GM21367 (cell line): Measurements from ENCODE around the gene MBD5.
A peak's percentile ranks its signal among the peaks of the same experiment; 100 is the strongest.

ENCODE experiments used
- ATAC-seq: cut with Tn5 transposase; IDR thresholded peaks from one replicate; pipeline ENCODE4 v1.9.1; 2021; ENCODE audit not compliant: unreplicated experiment

MBD5 gene

DNA sequence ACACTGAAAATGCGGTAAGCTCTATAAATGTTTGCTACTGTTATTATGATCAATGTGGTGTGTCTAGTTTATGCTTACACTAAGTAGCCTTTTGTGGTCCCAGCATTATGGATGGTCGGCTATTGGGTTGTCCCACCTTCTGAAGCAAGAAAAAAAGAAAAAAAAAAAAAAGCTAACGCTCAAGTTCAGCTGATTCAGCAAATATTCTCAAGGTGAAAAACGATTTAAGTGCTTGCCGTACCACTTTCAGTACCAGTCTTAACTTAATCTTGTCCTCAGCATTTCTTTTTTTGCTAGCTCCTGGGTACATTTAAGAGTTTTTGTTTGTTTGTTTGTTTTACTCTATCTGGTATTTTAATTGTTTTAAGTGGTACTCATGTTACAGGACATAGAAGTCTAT lies 87.5 kb downstream of the MBD5 start:
- ATAC-seq = no peak

DNA sequence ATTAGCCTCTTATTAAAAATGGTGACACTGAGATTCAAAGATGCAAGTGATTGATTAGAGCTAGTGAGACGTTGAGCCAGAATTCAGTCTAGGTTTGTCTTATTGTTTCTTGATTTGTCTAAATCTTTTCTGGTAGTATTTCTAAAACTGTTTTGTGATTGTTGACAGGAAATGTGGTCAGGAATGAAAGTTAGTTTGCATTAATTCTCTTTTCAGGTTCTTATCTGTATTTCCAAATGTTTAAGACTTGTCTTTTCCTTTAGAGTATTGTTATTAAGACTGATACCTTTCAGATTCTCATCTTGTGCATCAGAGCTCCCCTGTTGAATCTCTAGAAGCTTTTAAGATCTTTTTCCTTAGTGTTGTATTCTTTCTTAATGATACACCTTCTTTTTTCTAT lies 89.3 kb downstream of the MBD5 start:
- no peak for ATAC-seq

- no peak for ATAC-seq
Measured at GRCh38 chr2:148122788-148123187, 101.9 kb downstream of the MBD5 start.

GRCh38 chr2:148124271-148124670 lies 103.4 kb downstream of the MBD5 start:
- ATAC-seq = no peak

GRCh38 chr2:148130581-148130980 lies 109.7 kb downstream of the MBD5 start:
- no peak for ATAC-seq

GRCh38 chr2:148132412-148132811 lies 111.5 kb downstream of the MBD5 start:
- ATAC-seq = no peak

GRCh38 chr2:148135705-148136104 lies 114.8 kb downstream of the MBD5 start:
- no peak for ATAC-seq

GRCh38 chr2:148136441-148136840 lies 115.5 kb downstream of the MBD5 start:
- ATAC-seq = no peak

DNA sequence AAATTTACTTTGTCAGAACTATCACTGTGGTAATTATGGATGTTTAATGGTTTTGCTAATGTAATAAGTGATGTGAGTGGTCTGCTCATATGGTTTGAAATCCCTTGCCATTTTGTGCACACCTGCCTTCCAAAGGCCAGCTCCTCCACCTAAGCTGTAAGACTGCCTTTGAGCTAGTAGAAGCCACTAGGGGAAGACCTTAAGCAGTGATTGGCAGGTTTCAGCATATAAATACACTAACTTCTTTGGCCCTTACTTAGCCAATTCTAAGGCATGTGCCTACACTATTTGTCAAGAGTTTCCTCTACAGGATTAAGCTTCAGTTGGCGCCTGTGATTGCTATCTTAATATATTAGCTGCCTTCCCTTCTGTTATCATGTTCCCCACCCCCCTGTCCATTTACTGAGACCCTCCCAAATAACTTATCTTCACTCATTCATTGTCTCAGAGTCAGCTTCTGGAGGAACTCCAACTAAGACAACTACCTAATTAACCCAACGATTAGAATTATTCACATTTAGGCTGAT lies 141.1 kb downstream of the MBD5 start:
- ATAC-seq = no peak

GRCh38 chr2:148162871-148163270 lies 142.0 kb downstream of the MBD5 start:
- ATAC-seq = no peak

GRCh38 chr2:148165975-148166374 lies 145.1 kb downstream of the MBD5 start:
- no peak for ATAC-seq

GRCh38 chr2:148167241-148167766 lies 146.4 kb downstream of the MBD5 start:
- no peak for ATAC-seq

- no peak for ATAC-seq
Measured at GRCh38 chr2:148167855-148168254, 147.0 kb downstream of the MBD5 start.

- ATAC-seq = no peak
Measured at GRCh38 chr2:148172131-148172753, 151.4 kb downstream of the MBD5 start.

- ATAC-seq = no peak
Measured at GRCh38 chr2:148173168-148173567, 152.3 kb downstream of the MBD5 start.

DNA sequence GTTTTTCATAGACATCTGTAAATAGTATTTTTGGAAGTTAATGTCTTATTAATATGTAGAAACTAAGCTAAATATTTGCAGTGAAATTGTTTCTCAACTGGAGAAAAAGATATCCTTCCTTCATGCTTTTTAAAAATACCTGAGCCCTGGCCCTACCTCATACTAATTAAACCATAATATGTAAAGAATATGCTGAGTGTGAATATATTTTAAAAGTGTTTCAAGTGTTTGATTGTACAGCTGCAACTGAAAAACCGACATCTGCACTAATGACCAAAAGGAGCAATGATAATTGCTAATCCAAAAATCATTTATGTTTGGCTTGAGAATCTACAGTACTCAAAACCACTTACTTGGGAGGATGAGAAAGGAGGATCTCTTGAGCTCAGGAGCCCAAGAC lies 156.7 kb downstream of the MBD5 start:
- ATAC-seq = no peak

- no peak for ATAC-seq
Measured at GRCh38 chr2:148179724-148180123, 158.8 kb downstream of the MBD5 start.

DNA sequence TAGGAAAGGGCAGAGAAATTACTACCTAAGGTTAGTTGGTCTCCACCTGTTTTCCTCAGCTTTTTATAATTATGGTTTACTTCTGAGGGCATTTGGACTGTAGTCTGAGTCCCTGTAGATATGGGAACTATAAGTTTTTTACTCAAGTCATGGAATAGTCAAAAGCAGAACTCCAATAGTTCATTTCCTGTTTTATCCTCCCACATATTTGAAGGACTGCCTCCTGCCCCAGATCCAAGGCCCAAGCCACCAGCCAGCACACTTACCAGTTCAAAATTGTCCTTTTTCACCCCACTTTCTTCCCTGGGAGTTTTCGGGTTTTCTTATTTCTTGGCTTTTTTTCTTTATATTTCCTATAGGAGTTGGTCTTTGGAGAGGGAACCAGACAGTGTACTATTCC lies 164.1 kb downstream of the MBD5 start:
- ATAC-seq = no peak

GRCh38 chr2:148194882-148195281 lies 174.0 kb downstream of the MBD5 start:
- ATAC-seq = no peak

- ATAC-seq = peak; percentile 57
Measured at GRCh38 chr2:148201075-148202004, 180.4 kb downstream of the MBD5 start.

- no peak for ATAC-seq
Measured at GRCh38 chr2:148202237-148202636, 181.3 kb downstream of the MBD5 start.

- no peak for ATAC-seq
Measured at GRCh38 chr2:148207111-148207510, 186.2 kb downstream of the MBD5 start.
